Stimulated activated CD4-positive, alpha-beta T cell treated with anti-CD3 and anti-CD28 coated beads, Interleukin-2, amount 100 ng/mL, for 24 hours (primary cell): ENCODE measurements around the gene PADI6.

ENCODE experiments used
- DNase-seq, 2 donors: peaks; one replicate each; pipeline ENCODE4 v3.0.0-alpha.2; 2020

PADI6 gene

DNA sequence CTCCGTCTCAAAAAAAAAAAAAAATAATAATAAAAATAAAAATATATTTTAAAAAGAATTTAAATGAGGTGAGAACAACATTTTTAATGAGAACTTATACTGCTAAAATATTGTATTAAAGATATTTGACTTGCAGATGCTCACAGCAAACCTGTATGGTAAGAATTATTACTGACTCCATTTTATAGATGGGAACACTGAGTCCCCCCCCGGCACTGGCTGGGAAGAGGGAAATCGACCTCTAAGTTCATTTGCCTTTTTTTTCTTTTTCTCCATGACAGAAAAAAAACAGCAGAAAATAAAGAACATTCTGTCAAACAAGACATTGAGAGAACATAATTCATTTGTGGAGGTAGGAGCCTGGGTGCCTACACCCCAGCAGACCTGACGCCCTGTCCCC is 13.4 kb upstream of the PADI6 start:
- no peak for DNase-seq

DNA sequence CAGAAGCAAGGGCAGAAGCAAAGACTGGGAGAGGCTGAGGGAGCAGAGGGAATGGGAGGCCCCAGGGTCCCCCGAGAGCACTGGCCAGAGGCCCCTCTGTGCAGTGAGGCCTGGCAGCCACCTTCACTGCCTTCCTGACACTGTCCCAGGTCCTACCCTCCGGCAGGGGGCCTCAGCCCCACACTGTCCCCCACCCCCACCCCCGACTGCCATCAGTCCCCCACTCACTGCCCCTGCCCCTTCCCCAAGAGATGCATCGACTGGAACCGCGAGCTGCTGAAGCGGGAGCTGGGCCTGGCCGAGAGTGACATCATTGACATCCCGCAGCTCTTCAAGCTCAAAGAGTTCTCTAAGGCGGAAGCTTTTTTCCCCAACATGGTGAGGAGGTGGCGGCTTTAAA is 13.0 kb upstream of the PADI6 start:
- no peak for DNase-seq

DNA sequence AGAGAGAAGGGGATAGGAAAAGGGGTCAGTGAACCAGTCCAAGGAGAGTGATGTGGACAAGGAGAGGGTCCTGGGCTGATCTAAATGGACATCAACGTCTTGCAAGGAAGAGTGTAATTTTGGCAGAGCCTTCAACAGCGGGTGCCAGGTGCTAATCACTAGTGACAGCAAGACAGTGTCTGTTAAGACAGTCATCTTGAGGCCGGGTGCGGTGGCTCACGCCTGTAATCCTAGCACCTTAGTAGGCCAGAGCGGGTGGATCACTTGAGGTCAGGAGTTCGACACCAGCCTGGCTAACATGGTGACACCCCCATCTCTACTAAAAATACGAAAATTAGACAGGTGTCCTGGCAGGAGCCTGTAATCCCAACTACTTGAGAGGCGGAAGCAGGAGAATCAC is 12.2 kb upstream of the PADI6 start:
- DNase-seq, result no peak

DNA sequence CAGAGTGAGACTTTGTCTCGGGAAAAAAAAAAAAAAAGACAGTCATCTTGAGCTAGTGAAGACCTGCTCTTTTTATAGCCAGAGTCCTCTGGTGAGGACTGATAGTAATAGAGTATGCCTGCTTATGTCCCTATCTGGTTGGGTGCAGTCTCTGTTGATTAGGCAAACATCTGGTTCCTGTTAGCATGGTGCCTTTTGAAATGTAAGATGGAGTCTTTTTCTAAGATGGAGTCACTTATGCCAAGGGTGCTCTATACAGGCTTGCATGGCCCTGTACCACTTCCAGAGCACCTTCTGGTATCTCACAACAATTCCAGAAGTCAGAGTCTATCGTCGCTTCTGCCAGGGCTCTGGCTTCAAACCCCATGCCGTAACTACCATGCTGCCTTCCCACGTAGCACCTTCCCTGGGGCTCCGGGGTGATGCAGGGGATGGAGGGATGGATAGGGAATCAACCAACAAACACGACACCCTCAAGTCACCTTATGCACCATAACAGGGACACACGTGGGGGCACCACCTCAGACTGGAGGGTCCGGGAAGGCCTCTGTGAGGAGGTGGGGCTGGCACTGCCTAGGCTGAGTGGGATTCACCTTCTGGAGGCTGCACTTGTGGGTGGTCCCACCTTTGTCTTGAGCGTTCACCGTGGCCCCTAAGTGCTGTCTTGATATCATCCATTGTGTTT is 11.6 kb upstream of the PADI6 start:
- DNase-seq, result no peak

DNA sequence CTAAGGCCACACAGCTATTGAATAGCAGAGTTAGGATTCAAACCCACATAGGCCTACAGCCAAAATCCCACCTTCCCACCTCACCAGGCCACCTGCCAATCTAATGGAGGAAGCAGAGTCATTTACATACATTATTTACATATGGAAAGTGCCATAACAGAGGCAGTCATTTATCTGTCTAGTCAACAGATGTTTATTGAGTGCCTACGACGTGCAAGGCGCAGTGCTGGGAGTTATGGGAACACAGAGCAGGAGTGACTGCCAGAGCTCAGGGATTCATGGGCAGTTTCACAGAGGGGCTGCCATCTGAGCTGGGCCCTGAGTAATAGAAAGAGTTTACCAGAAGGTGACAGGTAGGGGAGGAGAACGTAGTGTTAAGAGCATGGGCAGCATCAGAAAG is 10.3 kb upstream of the PADI6 start:
- DNase-seq, result no peak

DNA sequence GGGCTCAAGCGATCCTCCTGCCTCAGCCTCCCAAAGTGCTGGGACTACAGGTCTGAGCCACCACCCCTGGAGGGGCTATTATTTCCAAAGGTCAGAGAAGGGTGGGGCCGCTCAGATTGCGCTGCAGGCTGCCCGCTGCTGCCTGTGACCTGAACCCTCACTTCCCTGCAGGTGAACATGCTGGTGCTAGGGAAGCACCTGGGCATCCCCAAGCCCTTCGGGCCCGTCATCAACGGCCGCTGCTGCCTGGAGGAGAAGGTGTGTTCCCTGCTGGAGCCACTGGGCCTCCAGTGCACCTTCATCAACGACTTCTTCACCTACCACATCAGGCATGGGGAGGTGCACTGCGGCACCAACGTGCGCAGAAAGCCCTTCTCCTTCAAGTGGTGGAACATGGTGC is 8.6 kb upstream of the PADI6 start:
- no peak for DNase-seq

DNA sequence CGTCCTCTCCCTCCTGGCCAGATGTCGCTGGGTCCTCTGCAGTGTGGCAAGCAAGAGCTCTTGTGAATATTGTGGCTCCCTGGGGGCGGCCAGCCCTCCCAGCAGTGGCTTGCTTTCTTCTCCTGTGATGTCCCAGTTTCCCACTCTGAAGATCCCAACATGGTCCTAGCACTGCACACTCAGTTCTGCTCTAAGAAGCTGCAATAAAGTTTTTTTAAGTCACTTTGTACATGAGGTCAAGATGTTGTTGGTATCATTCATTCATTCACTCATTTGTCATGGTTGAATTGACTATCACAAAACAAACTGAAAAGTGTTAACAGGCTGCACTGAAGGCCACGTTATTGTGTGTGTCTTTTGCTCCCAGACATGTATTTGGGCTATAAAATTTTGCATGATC is 8.2 kb upstream of the PADI6 start:
- DNase-seq, result no peak

DNA sequence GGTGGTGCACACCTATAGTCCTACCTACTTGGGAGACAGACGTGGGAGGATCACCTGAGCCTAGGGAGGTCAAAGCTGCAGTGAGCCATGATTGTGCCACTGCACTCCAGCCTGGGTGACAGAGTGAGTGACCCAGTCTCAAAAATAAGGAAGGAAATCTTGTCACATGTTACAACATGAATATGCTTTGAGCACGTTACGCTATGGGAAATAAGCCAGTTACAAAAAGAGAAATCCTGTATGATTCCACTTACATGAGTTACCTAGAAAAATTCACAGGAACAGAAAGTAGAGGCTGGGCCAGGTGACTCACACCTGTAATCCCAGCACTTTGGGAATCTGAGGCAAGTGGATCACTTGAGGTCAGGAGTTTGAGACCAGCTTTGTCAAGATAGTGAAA is 6.7 kb upstream of the PADI6 start:
- DNase-seq, result no peak

DNA sequence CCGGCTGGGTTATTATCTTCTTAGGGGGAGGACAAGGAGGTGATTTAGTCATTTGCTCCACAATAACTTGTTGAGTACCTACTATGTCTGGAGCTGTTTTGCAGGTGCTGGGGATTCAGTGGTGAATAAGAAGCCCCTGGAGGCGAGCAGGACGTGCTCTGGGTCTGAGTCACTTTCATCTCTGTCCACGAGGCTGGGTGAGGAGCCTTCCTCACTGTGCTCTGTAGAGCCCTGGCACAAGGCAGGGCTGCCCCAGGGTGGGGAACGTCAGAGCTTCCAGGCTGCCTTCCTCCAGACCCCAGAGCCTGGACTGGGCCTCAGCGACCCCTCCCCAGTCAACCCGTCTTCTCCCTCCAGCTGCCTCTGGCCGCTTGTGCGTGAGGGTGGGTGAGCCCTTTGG is 2.5 kb upstream of the PADI6 start:
- DNase-seq, result no peak

DNA sequence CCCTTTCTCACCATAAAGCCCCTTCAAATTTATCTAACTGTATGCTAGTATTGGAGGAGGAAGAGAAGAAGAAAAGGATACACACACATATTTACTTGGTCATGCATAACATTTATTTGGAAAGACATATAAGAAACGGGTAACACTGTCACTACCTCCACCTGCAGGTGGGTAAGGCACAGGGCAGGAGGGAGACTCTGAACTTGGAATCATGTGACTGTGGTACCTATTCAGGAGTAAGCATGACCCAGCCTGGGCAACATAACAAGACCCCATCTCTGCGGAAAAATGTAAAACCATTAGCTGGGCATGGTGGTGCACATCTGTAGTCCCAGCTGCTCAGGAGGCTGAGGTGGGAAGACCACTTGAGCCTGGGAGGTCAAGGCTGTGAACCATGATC is 1.4 kb upstream of the PADI6 start:
- DNase-seq, result no peak

DNA sequence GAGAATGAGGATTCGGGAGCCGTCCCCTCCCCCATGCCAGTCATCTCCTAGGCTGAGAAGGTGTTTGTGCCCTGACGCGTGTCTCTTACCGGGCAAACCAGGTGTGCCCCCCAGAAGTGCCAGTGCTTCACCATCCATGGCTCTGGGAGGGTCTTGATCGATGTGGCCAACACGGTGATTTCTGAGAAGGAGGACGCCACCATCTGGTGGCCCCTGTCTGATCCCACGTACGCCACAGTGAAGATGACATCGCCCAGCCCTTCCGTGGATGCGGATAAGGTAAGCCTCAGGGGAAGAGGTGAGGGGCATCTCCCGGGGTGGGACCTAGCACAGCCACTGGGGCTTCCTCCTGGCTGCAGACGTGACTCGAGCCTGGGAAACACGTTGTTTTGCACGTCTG is 959 bp downstream of the PADI6 start:
- no peak for DNase-seq

DNA sequence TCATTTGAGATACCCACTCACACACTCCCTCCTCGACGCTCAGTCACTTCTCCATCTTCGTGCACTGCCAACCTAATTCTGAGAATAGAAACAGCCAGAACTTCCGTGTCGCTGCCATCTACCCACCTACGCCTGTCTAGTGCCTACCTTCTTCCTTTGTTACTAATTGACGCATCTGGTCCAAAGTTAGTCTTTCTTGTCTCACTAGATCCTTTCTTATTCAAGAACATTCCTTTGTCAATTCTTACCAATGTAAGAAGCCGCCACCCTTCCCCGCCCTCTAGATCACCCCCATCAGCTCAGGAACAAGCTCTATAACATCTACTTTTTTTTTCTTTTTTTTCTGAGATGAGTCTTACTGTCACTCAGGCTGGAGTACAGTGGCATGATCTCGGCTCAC is 3.7 kb downstream of the PADI6 start:
- no peak for DNase-seq

DNA sequence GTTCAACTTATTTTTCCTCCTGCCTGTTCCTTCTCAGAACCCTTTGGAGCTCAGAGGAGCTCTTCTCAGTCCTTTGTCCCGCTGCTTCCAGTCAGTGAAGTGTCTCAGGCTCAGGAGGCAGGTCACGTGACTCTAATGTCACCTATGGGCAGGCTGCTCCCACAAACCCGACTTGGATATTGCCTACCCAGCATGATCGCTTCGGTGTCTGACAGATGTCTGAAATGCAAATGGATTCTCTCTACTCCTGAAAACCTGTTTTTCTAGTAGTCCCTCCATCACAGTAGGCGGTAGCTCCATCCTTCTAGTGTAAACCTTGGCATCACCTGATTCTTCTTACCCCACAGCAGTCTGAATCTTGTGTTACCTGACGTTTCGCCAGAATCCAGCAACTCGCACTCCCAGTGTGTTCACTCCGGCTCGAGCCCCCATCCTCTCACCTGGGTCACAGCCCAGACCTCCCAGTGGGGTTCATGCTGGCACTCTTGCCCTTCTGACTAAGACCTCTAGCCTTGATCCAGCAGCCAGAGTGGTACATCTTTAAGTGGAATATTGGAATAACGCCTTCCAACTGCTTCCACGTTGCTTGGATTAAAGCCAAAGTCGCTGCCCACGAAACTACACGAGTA is 5.4 kb downstream of the PADI6 start:
- no peak for DNase-seq

DNA sequence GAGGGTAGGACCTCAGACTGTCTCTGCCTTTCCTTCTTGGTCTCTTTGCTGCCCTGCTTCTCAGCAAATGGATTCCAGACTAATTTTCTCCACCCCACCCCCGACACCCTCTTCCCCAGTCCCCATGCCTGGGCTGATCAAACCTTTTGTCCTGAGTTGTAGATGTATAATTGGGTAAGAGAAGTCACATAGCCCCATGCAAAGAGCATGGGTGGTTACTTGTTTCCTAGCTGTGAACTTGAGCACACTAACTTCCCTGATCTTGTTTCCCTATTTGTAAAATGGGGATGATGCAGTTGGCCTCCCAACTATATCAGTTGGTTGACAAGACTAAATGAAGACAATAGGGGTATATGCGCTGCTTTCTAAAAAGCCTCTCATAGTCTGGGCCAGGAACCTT is 9.2 kb downstream of the PADI6 start:
- no peak for DNase-seq

DNA sequence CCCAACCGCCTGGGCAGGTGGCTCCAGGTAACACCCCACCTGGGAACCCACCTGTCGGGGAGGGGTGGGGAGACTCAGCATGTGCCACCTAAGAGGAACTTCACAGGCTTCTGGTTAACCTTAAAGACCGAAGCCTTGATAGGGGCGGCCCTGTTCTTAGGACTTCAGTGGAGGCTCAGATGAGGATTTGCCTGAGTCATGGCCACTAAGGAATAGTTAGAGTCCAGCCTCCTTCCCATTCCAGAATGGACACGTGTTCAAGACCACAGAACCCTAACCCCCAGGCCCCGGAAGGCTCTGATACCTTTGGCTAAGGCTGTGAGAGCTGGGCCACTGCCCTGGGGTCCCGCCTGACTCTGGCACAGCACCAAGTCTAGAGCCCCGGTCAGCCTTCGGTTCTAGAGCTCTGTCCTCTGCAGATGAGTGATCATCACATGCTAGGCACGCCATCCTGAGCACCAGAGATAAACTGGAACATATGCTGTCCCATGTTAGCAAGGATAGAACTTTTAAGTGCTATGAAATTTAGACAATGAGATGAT is 20.3 kb downstream of the PADI6 start:
- DNase-seq, result no peak

DNA sequence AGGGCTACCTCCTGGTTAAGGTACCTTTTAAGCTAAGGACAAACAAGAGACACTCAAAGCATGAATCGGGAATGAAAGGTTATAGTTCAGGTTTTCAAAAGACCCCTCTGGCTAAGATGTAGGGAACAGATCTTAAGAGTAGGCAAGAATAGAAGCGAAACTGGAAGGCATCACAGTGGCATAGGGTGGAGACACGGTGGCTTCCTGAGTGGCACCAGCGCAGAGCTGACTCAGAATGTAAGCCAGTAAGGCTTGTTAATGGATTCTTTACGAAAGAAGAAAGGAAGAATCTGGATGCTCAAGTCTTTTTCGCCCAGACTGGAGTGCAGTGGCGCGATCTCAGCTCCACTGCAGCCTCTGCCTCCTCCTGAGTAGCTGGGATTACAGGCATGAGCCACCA is 21.2 kb downstream of the PADI6 start:
- DNase-seq, result no peak

DNA sequence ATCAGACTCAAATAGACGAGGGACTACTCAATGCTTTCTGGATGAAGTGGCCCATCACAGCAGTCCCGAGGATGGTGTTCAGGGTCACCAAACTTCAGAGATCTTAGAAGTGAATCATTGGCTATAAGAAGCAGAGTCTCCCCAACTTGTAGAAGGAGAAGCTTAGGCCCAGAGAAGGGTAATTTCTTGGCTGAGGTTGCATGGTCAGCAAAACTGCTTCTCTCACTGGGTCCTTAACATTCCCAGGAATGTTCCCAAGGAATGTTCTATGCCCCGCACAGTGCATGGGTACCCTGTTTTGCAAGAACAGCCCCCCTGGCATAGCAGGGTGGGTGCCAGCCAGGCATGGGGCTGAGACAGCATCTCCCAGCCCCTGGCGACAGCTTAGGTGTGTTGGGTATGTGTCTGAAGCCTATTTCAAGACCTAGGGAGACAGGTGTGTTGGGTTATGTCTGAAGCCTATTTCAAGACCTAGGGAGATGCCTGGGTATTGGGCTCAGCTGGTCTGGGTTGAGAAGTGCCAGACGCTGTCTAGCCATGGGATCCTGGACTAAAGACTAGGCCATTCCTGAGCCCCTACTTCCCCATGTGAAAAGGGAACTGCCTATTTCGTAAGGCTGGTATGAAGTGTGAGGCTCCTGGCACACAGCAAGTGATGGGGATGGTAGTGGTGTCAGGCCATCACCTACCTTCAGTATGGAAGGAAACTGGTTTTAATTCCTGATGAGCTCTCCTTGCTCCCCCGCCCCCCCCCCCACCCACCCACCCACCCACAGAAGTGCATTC is 26.1 kb downstream of the PADI6 start:
- no peak for DNase-seq

DNA sequence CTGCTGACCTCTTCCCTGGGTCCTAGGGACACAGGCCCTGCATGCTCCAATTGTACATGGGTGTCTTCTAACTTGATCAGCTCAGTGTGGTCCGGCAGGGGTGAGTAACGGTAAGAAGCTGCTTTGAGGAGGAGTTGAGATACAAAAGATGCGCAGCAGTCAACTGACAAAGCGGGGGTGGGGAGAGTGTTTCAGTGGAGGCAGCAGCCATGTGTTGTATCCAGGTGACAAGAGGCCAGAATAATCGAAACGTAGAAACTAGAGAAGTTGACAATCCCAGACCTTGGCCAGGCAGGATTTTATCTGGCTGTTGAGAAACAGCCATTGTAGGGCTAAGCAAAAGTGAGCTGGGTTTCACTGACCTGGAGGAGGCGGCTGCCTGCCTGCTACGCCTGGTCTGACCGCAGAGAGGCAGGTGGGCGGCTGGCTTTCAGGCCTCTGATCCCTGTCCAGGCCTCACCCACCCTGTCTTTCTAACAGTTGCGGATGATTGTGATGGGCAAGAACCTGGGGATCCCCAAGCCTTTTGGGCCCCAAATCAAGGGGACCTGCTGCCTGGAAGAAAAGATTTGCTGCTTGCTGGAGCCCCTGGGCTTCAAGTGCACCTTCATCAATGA is 28.8 kb downstream of the PADI6 start:
- no peak for DNase-seq

DNA sequence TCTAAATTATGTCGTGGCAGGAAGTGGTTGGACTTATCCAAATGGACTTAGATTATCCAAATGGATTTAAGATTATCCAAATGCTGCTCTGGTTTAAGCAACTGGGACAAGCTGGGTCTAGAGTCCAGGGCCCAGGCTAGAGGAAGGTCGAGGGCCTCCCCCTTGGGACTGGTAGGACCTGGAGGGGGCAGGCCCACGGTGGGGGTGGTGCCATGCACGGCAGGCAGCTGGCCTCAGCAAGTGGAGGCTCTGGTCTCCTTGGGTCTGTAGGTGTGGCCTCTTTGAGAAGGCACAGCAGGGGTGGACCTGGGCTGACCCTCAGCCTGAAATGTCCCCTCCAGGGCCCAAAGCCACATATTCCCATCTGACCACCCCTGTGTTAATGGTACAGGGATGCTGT is 29.8 kb downstream of the PADI6 start:
- DNase-seq, result no peak

DNA sequence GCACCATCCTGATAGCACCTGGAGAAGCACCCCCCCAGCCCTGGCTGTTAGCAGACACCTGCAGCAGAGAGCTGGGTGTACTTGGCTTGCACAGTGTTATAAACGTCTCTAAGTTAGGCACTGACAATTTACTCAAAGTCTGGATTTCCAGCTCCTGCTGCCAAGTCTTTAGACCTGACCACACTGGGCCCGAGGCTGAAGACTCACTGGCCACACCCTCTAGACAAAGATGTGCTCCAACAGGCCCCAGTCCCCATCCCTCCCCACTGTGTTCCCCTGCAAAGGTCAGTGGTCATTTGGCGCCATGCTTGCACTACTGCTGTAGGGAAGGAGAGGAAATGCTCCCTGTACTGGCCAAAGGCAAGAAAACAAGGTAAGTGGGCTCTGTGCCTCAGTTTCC is 31.1 kb downstream of the PADI6 start:
- DNase-seq, result no peak

DNA sequence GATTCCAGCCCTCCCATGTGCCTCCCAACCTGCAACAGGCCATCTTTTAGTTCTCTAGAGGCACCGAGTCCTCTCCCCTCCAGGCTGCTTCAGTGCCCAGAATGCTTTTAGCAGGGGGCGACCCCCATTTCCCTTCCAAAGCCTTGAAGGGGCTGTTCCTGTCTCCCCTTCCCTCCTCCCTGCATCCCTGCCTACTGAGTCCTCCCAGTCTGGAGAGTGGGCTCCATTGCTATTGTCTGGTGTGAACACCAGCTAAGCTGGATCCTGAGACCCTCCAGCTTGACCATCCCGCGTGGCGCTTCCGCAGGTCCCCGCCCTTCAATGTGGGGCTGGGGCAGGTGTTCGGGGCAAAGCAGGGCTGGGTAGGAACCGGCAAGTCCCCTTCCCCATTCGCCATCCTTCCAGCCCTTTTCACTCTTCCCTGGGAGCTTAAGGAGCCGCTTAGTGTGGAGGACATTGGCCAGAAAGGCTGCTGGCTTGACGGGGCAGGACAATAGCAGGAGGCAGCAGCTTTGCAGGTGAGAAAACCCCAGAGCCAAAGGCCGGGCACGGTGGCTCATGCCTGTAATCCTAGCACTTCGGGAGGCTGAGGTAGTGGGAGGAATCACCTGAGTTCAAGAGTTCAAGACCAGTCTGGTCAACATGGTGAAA is 32.2 kb downstream of the PADI6 start:
- no peak for DNase-seq

DNA sequence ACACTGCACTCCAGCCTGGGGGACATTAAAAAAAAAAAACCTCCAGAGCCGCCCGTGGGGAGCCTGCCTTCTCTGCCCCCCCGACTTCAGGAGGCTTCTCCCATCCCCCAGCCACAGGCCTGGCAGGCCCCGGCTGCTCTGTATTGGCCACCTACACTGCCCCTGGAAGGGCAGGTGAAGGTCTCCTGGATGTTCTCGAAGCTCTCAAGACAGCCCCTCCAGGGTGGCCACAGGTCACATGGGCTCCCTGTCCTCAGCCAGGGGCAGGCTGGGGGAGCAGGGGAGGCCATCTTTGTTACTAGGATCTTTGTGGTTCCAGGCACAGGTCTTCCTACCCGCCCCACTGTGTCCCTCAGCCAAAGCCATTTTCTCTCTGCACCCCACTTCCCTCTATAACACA is 32.8 kb downstream of the PADI6 start:
- no peak for DNase-seq
